ENCODE data around the gene BEX4. TPM values are rescaled to one million over a fixed set of nuclear protein-coding genes. Genes with fewer than 3 reads are reported as not detected.
"Not testable (repeated sequence)": the region's sequence is repeated elsewhere in the genome, so short reads cannot be mapped to it uniquely, and the experiment has no call there.

The BEX4 gene
- polyA plus RNA-seq, 1 donor from 2014 or later, result 417 TPM

DNA sequence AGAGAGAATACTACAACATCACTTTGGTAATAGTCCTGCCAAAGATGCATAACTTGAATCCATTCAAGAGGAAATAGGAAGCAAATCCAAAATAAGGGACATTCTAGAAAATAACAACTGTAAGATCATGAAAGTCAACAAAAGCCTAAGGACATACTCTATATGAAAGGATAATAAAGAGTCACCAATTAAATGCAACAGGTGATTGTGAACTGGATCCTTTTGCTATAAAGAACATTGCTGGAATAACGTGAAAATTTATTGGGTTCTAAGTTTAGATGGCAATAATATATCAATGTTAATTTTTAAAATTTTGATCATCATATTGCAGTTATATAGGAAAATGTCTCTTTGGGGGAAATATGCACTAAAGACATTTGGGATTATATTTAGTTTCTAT, 20.0 kb downstream of the BEX4 start:
- Histone ChIP-seq H3K27ac (ENCODE audit: low read length) (no peak overlapping the region), H3F3A (ENCODE audit: insufficient read depth, low read length, poor library complexity, severe bottlenecking) (no peaks in the 10 kb centered on the region), H3K9ac (ENCODE audit: low read length) (no peak overlapping the region), H3K79me2 (replicated peaks; ENCODE audit: insufficient read depth, low read length) (no peaks in the 10 kb centered on the region), H3K9me2 (ENCODE audit: insufficient read depth, low read length) (no peaks in the 10 kb centered on the region), H3K36me3 (ENCODE audit: insufficient read depth, low read length) (no peaks in the 10 kb centered on the region), H3K4me2 (ENCODE audit: low read length) (no peak overlapping the region), H2AFZ (ENCODE audit: low read depth, low read length) (no peak overlapping the region), H3K4me3 (ENCODE audit: low read length) (no peak overlapping the region), H4K20me1 (ENCODE audit: insufficient read depth) (no peaks in the 10 kb centered on the region), H3K9me3 (ENCODE audit: low read length) (no peaks in the 10 kb centered on the region), H3K27me3 (ENCODE audit: insufficient read depth, low read depth, low read length) (no peaks in the 10 kb centered on the region)
- TF ChIP-seq MXI1 (conservative IDR thresholded peaks at IDR 0.05; ENCODE audit: poor library complexity, severe bottlenecking), result no peak
- TF ChIP-seq, protein P1, sequence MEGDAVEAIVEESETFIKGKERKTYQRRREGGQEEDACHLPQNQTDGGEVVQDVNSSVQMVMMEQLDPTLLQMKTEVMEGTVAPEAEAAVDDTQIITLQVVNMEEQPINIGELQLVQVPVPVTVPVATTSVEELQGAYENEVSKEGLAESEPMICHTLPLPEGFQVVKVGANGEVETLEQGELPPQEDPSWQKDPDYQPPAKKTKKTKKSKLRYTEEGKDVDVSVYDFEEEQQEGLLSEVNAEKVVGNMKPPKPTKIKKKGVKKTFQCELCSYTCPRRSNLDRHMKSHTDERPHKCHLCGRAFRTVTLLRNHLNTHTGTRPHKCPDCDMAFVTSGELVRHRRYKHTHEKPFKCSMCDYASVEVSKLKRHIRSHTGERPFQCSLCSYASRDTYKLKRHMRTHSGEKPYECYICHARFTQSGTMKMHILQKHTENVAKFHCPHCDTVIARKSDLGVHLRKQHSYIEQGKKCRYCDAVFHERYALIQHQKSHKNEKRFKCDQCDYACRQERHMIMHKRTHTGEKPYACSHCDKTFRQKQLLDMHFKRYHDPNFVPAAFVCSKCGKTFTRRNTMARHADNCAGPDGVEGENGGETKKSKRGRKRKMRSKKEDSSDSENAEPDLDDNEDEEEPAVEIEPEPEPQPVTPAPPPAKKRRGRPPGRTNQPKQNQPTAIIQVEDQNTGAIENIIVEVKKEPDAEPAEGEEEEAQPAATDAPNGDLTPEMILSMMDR (IDR thresholded peaks at IDR 0.05; ENCODE audit: poor library complexity, severe bottlenecking), result no peak
- no peak for TF ChIP-seq SMC3 (conservative IDR thresholded peaks at IDR 0.05; ENCODE audit: poor library complexity)
- no peak for TF ChIP-seq POLR2AphosphoS5 (IDR thresholded peaks at IDR 0.05)
- no peak for TF ChIP-seq EZH2 (IDR thresholded peaks at IDR 0.05; ENCODE audit: borderline replicate concordance, insufficient read depth, low read length, poor library complexity, severe bottlenecking)
- TF ChIP-seq, protein P2, sequence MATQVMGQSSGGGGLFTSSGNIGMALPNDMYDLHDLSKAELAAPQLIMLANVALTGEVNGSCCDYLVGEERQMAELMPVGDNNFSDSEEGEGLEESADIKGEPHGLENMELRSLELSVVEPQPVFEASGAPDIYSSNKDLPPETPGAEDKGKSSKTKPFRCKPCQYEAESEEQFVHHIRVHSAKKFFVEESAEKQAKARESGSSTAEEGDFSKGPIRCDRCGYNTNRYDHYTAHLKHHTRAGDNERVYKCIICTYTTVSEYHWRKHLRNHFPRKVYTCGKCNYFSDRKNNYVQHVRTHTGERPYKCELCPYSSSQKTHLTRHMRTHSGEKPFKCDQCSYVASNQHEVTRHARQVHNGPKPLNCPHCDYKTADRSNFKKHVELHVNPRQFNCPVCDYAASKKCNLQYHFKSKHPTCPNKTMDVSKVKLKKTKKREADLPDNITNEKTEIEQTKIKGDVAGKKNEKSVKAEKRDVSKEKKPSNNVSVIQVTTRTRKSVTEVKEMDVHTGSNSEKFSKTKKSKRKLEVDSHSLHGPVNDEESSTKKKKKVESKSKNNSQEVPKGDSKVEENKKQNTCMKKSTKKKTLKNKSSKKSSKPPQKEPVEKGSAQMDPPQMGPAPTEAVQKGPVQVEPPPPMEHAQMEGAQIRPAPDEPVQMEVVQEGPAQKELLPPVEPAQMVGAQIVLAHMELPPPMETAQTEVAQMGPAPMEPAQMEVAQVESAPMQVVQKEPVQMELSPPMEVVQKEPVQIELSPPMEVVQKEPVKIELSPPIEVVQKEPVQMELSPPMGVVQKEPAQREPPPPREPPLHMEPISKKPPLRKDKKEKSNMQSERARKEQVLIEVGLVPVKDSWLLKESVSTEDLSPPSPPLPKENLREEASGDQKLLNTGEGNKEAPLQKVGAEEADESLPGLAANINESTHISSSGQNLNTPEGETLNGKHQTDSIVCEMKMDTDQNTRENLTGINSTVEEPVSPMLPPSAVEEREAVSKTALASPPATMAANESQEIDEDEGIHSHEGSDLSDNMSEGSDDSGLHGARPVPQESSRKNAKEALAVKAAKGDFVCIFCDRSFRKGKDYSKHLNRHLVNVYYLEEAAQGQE (IDR thresholded peaks at IDR 0.05; ENCODE audit: borderline replicate concordance), result no peak
- TF ChIP-seq TAF1 (IDR thresholded peaks at IDR 0.05; ENCODE audit: low read depth), result no peak
- no peak for TF ChIP-seq RAD21 (conservative IDR thresholded peaks at IDR 0.05)
- TF ChIP-seq EP300 (conservative IDR thresholded peaks at IDR 0.05; ENCODE audit: poor library complexity, severe bottlenecking), result no peak

DNA sequence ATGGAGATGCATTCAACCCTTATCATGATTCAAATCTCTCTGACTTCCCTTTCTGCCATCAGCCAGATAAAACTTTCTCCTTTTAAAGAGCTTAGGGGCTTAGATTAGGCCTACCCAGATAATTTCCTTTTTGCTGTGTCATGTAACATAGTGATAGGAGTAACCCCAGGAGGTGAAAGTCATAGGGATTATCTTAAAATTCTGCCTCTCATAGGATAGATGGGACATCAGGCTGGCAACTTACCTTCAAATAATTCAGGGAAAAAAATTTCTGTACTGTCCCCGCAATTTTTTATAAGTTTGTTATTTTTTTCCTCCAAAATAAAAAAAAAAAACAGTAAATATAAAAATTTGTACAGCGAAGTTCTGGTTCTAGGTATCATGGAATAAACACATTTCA, 20.7 kb downstream of the BEX4 start:
- not testable (repeated sequence) for H3K36me3 ChIP-seq (ENCODE audit: insufficient read depth, low read length); H3K27me3 ChIP-seq (ENCODE audit: insufficient read depth, low read depth, low read length); H2AFZ ChIP-seq (ENCODE audit: low read depth, low read length); H3F3A ChIP-seq (ENCODE audit: insufficient read depth, low read length, poor library complexity, severe bottlenecking); H3K4me2 ChIP-seq (ENCODE audit: low read length); H3K9me2 ChIP-seq (ENCODE audit: insufficient read depth, low read length); H3K9me3 ChIP-seq (ENCODE audit: low read length); H3K4me3 ChIP-seq (ENCODE audit: low read length); H3K9ac ChIP-seq (ENCODE audit: low read length); H3K27ac ChIP-seq (ENCODE audit: low read length); H3K79me2 ChIP-seq (replicated peaks; ENCODE audit: insufficient read depth, low read length); H4K20me1 ChIP-seq (ENCODE audit: insufficient read depth)

DNA sequence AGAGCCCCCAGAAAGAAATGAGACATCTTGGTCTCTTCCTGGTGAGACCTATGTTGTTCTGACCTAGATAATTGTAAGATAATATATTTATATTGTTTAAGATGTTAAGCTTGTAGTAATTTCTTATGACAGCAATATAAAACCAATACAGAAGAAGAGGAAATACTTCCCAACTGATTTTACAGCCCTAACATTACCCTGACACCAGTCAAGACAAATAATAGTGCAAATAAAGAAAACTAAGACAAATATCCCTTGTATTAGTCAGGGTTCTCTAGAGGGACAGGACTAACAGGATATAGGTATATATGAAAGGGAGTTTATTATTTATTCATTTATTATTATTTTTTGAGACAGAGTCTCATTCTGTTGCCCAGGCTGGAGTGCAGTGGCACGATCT, 21.4 kb downstream of the BEX4 start:
- Histone ChIP-seq H3F3A (ENCODE audit: insufficient read depth, low read length, poor library complexity, severe bottlenecking) (no peaks in the 10 kb centered on the region), H2AFZ (ENCODE audit: low read depth, low read length) (no peak overlapping the region), H3K4me2 (ENCODE audit: low read length) (no peak overlapping the region), H3K79me2 (replicated peaks; ENCODE audit: insufficient read depth, low read length) (no peaks in the 10 kb centered on the region), H3K27me3 (ENCODE audit: insufficient read depth, low read depth, low read length) (no peaks in the 10 kb centered on the region), H3K9me3 (ENCODE audit: low read length) (no peaks in the 10 kb centered on the region), H3K27ac (ENCODE audit: low read length) (no peak overlapping the region), H4K20me1 (ENCODE audit: insufficient read depth) (no peaks in the 10 kb centered on the region), H3K4me3 (ENCODE audit: low read length) (no peak overlapping the region), H3K36me3 (ENCODE audit: insufficient read depth, low read length) (no peaks in the 10 kb centered on the region), H3K9ac (ENCODE audit: low read length) (no peak overlapping the region), H3K9me2 (ENCODE audit: insufficient read depth, low read length) (no peaks in the 10 kb centered on the region)
- TF ChIP-seq MXI1 (conservative IDR thresholded peaks at IDR 0.05; ENCODE audit: poor library complexity, severe bottlenecking) (no peak), EP300 (conservative IDR thresholded peaks at IDR 0.05; ENCODE audit: poor library complexity, severe bottlenecking) (no peak), RAD21 (conservative IDR thresholded peaks at IDR 0.05) (no peak), SMC3 (conservative IDR thresholded peaks at IDR 0.05; ENCODE audit: poor library complexity) (no peak), POLR2AphosphoS5 (IDR thresholded peaks at IDR 0.05) (no peak), TAF1 (IDR thresholded peaks at IDR 0.05; ENCODE audit: low read depth) (no peak), EZH2 (IDR thresholded peaks at IDR 0.05; ENCODE audit: borderline replicate concordance, insufficient read depth, low read length, poor library complexity, severe bottlenecking) (no peak)
- TF ChIP-seq, protein P2 (IDR thresholded peaks at IDR 0.05; ENCODE audit: borderline replicate concordance), result no peak
- TF ChIP-seq, protein P1 (IDR thresholded peaks at IDR 0.05; ENCODE audit: poor library complexity, severe bottlenecking), result no peak

Data from neural cell (in vitro differentiated cells).